NCI-H2196 (cell line): Measurements from ENCODE around the gene TCF12.
A peak's percentile ranks its signal among the peaks of the same experiment; 100 is the strongest.
"Not testable (repeated sequence)": the region's sequence is repeated elsewhere in the genome, so short reads cannot be mapped to it uniquely, and the experiment has no call there.

Experiments used
- DNase-seq: peaks from one replicate; lab custom pipeline; 2025; ENCODE audit not compliant: unreplicated experiment; lab: John Stamatoyannopoulos, UW

TCF12 gene

GRCh38 chr15:56944485-56944884 is 26.0 kb downstream of the TCF12 start:
- no peak for DNase-seq

- no peak for DNase-seq
These were observed 27.7 kb downstream of the TCF12 start for GRCh38 chr15:56946150-56946549.

DNA sequence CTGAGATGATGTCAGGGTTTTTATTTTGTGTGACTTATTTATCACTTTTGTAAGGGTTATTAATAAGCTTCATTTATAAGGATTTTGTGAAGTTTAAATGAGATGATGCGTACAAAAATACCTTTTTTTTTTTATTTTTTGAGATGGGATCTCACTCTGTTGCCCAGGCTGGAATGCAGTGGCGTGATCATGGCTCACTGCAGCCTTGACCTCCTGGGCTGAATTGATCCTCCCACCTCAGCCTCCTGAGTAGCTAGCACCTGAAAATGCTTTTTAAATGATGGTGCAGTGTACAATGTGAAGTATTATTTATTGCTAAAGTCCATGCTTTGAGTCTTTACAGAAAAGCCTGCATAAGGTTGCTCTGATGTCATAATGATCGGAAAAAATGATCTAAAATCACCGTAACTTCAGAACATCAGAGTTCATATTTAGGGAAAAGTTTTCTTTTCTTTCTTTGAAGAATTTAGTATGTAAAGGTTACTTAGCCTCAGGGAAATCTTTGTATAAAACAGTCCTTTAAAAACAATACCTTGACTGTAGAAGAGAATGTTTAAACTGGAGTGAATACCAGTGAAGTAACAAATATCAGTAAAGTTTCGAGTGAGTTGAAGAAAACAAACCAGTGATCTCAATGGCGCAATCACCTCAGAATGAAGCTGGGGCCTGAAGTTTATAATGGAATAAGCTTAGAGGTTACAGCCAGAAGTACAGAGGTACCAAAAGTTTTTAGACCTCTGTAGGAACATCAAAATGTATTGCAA is 29.7 kb downstream of the TCF12 start:
- DNase-seq = no peak

DNA sequence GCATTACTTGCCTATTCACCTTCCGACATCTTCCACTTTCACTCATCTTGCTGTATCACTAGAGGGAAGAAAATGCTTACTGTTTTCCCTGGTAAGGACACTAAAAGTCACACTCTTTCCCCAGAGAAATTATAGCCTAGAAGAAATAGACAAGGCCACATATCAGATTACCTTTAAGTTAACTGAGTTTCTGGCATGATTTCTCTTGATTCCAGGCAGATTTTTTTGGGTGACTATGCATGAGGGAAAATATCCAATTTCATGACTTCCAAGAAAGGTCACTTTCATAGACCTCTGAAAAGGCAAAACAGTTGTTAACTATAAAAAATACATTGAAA is 30.3 kb downstream of the TCF12 start:
- DNase-seq = no peak

- DNase-seq = no peak
These were observed 32.5 kb downstream of the TCF12 start for GRCh38 chr15:56950979-56951378.

- DNase-seq = no peak
These were observed 35.3 kb downstream of the TCF12 start for GRCh38 chr15:56953790-56954189.

- not testable (repeated sequence) for DNase-seq
These were observed 36.6 kb downstream of the TCF12 start for GRCh38 chr15:56955011-56955410.

DNA sequence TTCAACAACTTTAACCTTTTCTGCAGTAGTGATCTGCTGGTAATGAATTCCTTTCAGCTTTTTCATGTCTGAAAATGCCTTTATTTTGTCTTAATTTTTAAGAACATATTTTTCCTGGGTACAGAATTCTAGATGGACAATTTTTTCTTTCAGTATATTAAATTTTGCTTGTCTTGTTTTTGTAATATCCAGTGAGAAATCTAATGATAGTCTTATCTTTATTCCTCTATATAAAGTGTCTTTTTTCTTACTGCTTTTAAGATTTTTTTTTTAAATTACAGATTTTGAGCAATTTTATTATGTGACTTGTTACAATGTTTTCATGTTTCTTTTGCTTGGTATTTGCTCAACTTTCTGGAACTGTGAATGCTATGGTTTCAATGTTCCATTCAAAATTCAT is 38.1 kb downstream of the TCF12 start:
- DNase-seq = no peak

DNA sequence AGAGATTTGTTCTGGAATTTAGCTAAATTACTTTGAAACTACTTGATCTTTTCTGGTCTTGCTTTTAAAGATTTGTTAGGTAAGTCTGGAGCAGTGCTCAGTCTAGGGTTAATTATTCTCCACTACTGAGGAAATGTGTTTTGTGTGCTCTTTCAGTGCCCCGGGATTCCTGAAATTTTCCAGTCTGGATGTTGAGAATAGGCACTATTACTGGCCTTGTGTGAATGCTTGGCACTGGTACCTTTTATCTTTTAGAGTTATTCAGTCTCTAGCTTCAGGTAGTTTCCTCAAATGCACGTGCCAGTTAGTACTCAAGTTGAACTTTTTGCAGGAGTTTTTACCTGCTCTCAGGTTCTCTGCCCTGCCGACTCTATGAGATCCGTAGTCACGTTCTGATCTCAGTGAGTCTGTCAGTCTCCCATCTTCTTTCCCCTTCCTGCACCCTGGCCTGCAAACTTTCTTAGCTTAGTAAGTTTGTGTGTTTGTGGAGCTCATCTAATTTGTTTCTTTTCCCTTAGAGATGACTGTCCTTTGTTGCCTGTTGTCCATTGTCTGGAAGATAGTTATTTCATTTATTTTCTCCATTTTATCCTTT is 39.5 kb downstream of the TCF12 start:
- no peak for DNase-seq

DNA sequence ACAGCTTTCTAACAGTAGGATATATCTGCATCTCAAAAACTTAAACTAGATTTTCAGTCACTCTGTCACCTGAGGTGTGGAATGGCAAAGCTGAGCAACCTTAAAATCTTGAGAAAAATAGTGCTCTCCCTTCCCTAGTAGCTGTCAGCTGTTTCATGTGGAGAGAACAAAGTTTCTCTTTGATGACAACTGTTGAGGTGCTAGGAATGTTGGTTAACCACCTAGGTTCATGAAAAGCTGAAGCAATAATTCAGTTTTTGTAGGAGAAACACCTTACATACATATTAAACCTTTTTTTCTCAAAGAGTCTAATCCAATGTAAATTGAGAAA is 40.8 kb downstream of the TCF12 start:
- no peak for DNase-seq

GRCh38 chr15:56960116-56960515 is 41.7 kb downstream of the TCF12 start:
- DNase-seq = no peak

DNA sequence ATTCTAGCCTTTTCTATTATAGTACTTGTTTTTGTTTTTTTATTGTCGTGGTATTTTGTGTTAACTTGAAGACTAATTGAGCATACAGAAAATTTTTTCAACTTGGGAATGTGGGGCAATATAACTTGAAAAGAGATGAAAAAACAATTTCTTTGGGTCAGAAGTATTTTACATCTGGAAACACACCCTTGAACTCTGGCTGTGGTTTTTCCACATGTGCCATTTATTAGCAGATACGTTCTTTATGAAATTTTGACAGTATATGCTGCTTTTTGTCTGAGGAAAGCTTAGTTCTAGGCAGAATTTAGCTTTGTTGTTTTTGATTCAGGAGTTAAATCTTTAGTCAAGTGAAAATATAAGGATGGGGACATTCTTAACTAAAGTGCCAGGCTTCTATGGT is 44.7 kb downstream of the TCF12 start:
- DNase-seq = no peak

DNA sequence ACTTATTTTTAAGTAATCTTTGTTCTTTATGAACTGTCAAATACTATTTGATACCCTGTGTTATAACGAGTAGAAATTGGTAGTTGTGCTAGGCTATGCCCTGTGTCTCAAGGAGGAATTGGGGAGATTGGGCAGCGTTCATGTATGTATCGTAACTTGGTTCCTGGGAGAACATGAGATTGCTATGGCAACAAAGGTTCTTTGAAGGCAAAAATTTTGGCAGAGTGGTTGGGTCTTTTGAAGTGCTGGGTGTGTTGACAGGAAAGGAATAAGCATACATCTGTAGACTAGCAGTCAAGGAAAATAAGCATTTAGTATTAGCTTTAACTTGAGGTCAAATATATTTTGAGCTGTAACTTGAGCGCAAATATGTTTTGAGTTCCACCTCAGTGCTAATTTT is 45.3 kb downstream of the TCF12 start:
- DNase-seq = peak; percentile 12

DNA sequence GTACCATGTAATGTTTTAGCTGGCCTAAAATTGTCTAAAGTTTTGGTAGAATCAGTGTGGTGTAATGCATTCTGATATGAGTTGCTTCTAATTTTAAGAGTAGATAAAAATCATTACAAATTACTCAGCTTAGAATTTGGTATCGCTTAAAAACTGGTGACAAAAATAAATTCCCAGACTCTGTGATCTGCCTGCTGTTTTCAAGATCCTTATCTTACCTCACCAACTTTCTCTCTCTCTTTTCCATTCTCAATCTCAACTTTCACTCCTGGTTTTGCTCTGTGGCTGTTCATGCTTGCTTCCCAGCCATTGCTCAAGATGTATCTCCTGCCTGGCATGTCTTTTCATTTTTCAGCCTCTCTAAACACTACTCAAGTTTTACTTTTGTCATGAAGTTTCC is 45.7 kb downstream of the TCF12 start:
- no peak for DNase-seq

DNA sequence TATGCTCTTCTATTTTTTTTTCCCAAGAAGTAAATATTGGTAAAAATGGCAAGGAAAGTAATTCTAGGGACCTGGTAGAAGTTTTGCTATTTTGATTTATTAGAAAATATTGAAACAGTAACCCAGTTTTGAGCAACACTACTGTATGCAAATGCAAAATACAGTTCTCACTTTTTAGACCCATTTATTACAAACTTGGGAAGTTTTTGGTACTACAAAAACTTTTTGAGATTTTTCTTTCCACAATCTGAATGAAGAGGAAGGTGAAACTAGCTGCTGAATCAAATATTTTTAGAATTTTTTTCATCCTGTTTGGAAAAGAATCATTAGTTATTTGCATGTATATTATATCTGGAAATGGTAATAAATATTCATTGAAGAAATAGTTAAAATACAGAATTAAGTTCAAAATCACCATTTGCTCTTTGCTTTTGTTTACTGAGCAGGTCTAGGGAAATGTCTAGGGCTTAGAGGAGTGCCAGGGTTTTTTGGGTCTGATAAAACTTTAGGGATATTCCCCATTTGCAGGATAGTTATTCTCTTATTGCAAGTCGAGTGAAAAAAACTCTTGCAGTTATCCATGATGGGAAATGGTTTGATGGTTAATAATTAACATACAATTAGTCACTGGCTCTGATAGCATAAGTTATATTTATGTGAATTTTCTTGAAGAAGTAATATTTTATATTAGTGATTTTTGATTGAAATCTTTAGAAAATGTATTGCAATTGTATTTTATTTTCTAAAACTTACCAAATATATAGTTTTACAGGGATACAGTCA is 47.0 kb downstream of the TCF12 start:
- DNase-seq = no peak

GRCh38 chr15:56967336-56967735 is 48.9 kb downstream of the TCF12 start:
- DNase-seq = no peak

- DNase-seq = no peak
These were observed 49.8 kb downstream of the TCF12 start for GRCh38 chr15:56968256-56968655.

GRCh38 chr15:56968821-56969220 is 50.4 kb downstream of the TCF12 start:
- no peak for DNase-seq

DNA sequence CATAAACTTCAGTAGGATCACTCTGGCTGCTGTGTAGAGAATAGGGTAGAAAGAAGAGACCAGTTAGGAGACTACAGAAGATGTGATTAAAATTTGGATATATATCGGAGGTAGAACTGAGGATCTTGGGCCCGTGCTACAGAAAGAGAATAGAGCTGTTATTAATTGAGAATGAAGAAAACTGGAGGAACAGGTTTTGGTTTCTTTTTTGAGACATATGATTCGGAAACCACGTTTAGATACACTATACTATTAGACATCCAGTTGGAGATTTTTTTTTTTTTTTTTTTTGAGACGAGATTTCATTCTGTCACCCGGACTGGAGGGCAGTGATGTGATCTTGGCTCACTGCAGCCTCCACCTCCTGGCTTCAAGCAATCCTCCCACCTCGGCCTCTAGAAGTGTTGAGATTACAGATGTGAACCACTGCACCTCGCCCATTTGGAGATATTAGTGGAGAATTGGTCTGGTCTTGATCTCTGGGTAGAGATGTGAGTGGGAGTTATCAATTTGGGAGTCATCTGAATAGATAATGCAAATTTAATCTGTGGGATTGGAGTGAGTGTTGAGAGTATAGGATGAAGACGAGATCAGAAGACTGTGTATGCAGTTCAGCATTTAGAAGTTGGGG is 50.9 kb downstream of the TCF12 start:
- DNase-seq = peak; percentile 3

- no peak for DNase-seq
These were observed 53.1 kb downstream of the TCF12 start for GRCh38 chr15:56971571-56971970.

- no peak for DNase-seq
These were observed 53.6 kb downstream of the TCF12 start for GRCh38 chr15:56972016-56972415.

- DNase-seq = no peak
These were observed 54.0 kb downstream of the TCF12 start for GRCh38 chr15:56972426-56972825.
